ENCODE data around the gene SLC38A8. TPM values are rescaled to one million over a fixed set of nuclear protein-coding genes. Genes with fewer than 3 reads are reported as not detected.

SLC38A8 gene
- total RNA-seq, 4 donors from 2014 or later = not detected

- ATAC-seq = no peak
- TF ChIP-seq EP300 (IDR thresholded peaks at IDR 0.05) (no peak), POLR2A (IDR thresholded peaks at IDR 0.05) (no peak), CTCF (IDR thresholded peaks at IDR 0.05) (no peak), POLR2AphosphoS5 (IDR thresholded peaks at IDR 0.05) (no peak)
- WGBS, 2 donors (ENCODE audit: low coverage in 1 of 2) = 91 to 97% methylated on average over 6 to 9 of the region's 12 CpGs
- Histone ChIP-seq H3K4me3 (no peak overlapping the region), H3K27ac (no peak overlapping the region), H3K9me3 (peaks cover 0 to 14% (median 0%) of the 10 kb centered on the region in 3 donors), H3K36me3 (no peaks in the 10 kb centered on the region), H3K27me3 (peaks cover 35% of the 10 kb centered on the region), H3K4me1 (no peaks in the 10 kb centered on the region)
Measured at GRCh38 chr16:84039696-84040095, 2.9 kb downstream of the SLC38A8 start.

GRCh38 chr16:84038469-84038868 is 4.1 kb downstream of the SLC38A8 start:
- no peak for TF ChIP-seq POLR2AphosphoS5 (IDR thresholded peaks at IDR 0.05)
- no peak for TF ChIP-seq POLR2A (IDR thresholded peaks at IDR 0.05)
- no peak for TF ChIP-seq EP300 (IDR thresholded peaks at IDR 0.05)
- no peak for TF ChIP-seq CTCF (IDR thresholded peaks at IDR 0.05)
- 86 to 95% methylated on average over 12 of the region's 12 CpGs for WGBS, 2 donors (ENCODE audit: low coverage in 1 of 2)
- H3K4me1 ChIP-seq = no peaks in the 10 kb centered on the region
- no peak for ATAC-seq
- H3K9me3 ChIP-seq = peaks cover 0 to 14% (median 0%) of the 10 kb centered on the region in 3 donors
- H3K27me3 ChIP-seq = peaks cover 39% of the 10 kb centered on the region
- no peak overlapping the region for H3K4me3 ChIP-seq
- no peak overlapping the region for H3K27ac ChIP-seq
- no peaks in the 10 kb centered on the region for H3K36me3 ChIP-seq

- H3K4me1 ChIP-seq = no peaks in the 10 kb centered on the region
- WGBS, 2 donors (ENCODE audit: low coverage in 1 of 2) = 85 to 89% methylated on average over 5 to 7 of the region's 8 CpGs
- H3K4me3 ChIP-seq = no peak overlapping the region
- TF ChIP-seq CTCF (IDR thresholded peaks at IDR 0.05) (no peak), POLR2A (IDR thresholded peaks at IDR 0.05) (no peak), EP300 (IDR thresholded peaks at IDR 0.05) (no peak), POLR2AphosphoS5 (IDR thresholded peaks at IDR 0.05) (no peak)
- no peak for ATAC-seq
- H3K27me3 ChIP-seq = peaks cover 32% of the 10 kb centered on the region
- H3K9me3 ChIP-seq = peaks cover 0 to 14% (median 0%) of the 10 kb centered on the region in 3 donors
- no peaks in the 10 kb centered on the region for H3K36me3 ChIP-seq
- H3K27ac ChIP-seq = no peak overlapping the region
Measured at GRCh38 chr16:84036982-84037425, 5.6 kb downstream of the SLC38A8 start.

GRCh38 chr16:84036131-84036530 is 6.5 kb downstream of the SLC38A8 start:
- Histone ChIP-seq H3K9me3 (peaks cover 0 to 14% (median 0%) of the 10 kb centered on the region in 3 donors), H3K27ac (no peak overlapping the region), H3K4me1 (no peaks in the 10 kb centered on the region), H3K36me3 (no peaks in the 10 kb centered on the region), H3K27me3 (peaks cover 28% of the 10 kb centered on the region), H3K4me3 (no peak overlapping the region)
- TF ChIP-seq CTCF (IDR thresholded peaks at IDR 0.05) (no peak), POLR2A (IDR thresholded peaks at IDR 0.05) (no peak), EP300 (IDR thresholded peaks at IDR 0.05) (no peak), POLR2AphosphoS5 (IDR thresholded peaks at IDR 0.05) (no peak)
- no peak for ATAC-seq
- WGBS, 2 donors (ENCODE audit: low coverage in 1 of 2) = 38 to 48% methylated on average over 3 of the region's 3 CpGs

GRCh38 chr16:84034516-84034915 is 8.1 kb downstream of the SLC38A8 start:
- Histone ChIP-seq H3K27ac (no peak overlapping the region), H3K27me3 (peaks cover 28% of the 10 kb centered on the region), H3K4me3 (no peak overlapping the region), H3K4me1 (no peaks in the 10 kb centered on the region), H3K36me3 (no peaks in the 10 kb centered on the region), H3K9me3 (peaks cover 0 to 14% (median 0%) of the 10 kb centered on the region in 3 donors)
- ATAC-seq = no peak
- WGBS, 2 donors (ENCODE audit: low coverage in 1 of 2) = 83% methylated on average over 12 of the region's 12 CpGs; no CpG with 5 or more reads in 1 of the 2 donors
- no peak for TF ChIP-seq CTCF (IDR thresholded peaks at IDR 0.05)
